Activated CD8-positive, alpha-beta memory T cell treated with anti-CD3 and anti-CD28 coated beads, Interleukin-2, amount 50 U/mL, for 48 hours (primary cell): ENCODE results near the gene IL17D.
"Not testable (repeated sequence)": the region's sequence is repeated elsewhere in the genome, so short reads cannot be mapped to it uniquely, and the experiment has no call there.

ENCODE experiments used
- DNase-seq: peaks from one replicate; pipeline ENCODE4 v3.0.0-alpha.2; 2020

Gene IL17D

DNA sequence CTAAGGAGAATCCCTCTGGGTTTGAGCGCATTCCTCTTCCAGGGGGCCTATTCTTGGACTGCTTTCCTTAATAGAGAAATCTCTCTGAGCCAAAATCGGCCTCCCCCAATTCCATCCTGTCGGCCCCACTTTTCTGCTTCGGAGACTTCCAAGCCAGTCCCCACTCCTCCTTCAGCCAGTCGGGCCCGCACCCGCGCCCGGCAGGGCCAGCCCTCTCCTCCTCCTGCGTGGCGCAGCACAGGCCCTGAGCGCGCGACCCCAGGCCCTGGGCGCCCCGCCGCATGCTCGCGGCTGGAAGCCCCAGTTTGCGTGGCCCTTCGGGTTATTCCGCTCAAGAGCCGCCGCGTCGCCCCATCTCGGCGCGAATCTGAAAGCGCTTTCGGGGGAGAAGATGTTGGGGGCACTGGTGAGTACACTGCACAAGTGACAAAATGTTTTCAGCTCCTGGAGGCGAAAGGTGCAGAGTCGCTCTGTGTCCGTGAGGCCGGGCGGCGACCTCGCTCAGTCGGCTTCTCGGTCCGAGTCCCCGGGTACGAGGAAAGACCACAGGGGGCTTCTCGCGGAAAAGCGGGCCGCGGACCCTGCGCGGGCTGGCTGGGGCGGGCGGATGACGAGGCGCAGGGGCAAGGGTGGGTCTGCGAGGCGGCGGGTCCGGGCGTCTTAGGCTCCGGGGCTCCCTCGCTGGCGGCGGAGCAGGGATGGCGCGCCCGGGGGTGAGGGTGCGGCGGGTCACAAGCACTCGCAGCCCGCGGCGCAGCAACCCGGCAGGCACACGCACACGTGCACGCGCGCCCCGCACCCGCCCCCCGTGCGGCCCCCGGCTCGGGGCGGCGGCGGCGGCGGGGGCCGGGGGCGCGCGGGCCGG, at the start of gene IL17D:
Gene IL17D, plus strand, starts transcription at position 785 of the 865 bp plus-strand sequence. CDS start 303 bp downstream, outside the sequence.
- DNase-seq = peak; percentile 73

DNA sequence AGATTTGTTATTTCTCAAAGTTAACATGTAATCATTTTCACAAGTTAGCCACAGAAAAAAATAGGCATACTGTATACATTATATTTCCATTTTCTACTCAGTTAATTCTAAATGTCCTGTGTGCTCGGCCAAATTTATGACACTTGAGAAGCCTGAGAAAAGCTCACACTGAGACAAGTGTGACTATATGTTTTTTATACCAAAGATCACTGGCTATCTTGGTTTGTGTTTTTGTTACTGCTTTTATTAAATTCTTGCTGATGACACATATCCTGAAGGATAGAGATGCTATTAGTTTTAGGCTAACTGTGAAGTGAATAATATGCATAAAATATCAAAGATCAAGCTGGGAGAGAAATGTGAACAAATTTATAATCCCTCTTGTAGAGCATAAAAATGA, 49.3 kb upstream of the IL17D start:
- no peak for DNase-seq

GRCh38 chr13:20658451-20659040, 45.0 kb upstream of the IL17D start:
- DNase-seq = no peak

DNA sequence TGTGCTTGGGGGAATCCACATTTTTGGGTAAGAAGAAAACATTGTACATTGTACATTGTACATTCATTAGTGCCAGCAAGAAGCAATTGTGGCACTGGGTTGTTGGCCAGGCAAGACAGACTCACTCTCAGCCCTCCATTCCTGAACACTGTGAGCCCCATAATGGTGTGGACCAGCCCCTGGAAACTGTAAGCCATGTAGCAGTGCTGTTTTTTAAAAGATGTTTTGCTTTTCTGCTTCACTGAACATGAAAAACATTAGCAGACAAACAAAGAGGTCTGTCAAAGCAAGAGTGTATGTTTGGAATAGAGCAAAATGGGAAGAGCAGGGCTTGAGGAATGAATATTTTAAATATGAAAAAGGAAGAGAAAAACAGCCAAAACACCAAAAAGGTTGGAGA, 39.1 kb upstream of the IL17D start:
- DNase-seq = no peak

GRCh38 chr13:20666948-20667347, 36.6 kb upstream of the IL17D start:
- DNase-seq = no peak

- DNase-seq = no peak
Observed at GRCh38 chr13:20667857-20668437, 35.6 kb upstream of the IL17D start.

DNA sequence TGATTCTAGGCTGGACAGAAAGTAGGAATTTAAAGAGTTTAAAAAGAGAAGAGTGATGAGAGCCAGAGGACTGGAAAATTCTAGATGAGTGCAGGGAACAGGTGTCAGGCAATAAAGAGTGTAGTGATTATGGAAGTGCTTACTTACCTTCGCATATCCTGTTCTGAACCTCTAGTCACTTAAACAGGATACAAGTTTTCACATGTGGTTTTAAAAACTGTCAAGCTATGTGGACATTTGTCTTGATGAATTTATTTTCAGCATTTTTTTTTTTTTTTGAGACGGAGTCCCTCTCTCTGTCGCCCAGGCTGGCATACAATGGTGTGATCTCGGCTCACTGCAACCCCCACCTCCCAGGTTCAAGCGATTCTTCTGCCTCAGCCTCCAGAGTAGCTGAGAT, 34.3 kb upstream of the IL17D start:
- DNase-seq = no peak

- DNase-seq = no peak
Observed at GRCh38 chr13:20671789-20672188, 31.7 kb upstream of the IL17D start.

GRCh38 chr13:20672772-20673171, 30.7 kb upstream of the IL17D start:
- no peak for DNase-seq

DNA sequence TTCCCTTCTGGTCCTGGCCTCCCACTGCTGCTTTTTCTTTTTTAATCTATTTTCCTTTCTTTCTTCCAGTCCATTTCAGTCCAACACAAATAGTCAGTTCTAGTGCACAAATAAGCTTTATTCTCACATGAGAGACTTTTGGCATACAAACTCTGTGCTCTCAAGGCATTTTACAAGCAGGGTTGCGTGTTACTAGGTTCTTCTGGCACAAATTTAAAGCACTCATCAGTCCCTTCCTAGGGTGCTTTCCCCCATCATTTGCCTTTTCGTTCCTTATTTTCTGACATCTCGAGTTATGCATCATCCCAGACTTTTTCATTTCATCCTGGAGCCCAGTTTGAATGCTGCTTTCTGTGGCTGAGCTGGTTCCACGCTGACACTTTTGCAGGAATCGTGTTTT, 29.8 kb upstream of the IL17D start:
- DNase-seq = no peak

DNA sequence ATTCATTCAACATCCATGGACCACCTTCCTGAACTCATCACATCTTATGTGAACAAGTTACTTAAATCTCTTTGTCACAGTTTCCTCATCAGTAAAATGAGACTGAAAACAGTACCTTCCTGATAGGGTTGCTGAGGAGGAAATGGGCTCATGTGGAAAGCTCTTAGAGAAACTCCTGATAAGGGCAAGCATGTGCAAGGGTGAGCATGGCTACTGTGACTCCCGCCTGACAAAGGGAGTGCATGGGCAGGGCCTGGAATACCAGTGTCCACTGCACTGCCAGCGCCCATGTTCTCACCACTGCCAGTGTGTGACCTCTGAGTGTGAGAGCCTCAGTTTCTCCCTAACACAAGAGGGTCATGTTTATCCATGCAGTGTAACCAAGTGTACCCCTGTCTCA, 27.3 kb upstream of the IL17D start:
- DNase-seq = no peak

- DNase-seq = not testable (repeated sequence)
Observed at GRCh38 chr13:20678606-20679005, 24.9 kb upstream of the IL17D start.

GRCh38 chr13:20679879-20680278, 23.6 kb upstream of the IL17D start:
- DNase-seq = no peak

GRCh38 chr13:20680416-20681080, 23.0 kb upstream of the IL17D start:
- DNase-seq = no peak

GRCh38 chr13:20681481-20681880, 22.0 kb upstream of the IL17D start:
- not testable (repeated sequence) for DNase-seq

GRCh38 chr13:20682061-20682460, 21.4 kb upstream of the IL17D start:
- no peak for DNase-seq

- no peak for DNase-seq
Observed at GRCh38 chr13:20684041-20684440, 19.5 kb upstream of the IL17D start.

GRCh38 chr13:20684546-20684945, 19.0 kb upstream of the IL17D start:
- no peak for DNase-seq

DNA sequence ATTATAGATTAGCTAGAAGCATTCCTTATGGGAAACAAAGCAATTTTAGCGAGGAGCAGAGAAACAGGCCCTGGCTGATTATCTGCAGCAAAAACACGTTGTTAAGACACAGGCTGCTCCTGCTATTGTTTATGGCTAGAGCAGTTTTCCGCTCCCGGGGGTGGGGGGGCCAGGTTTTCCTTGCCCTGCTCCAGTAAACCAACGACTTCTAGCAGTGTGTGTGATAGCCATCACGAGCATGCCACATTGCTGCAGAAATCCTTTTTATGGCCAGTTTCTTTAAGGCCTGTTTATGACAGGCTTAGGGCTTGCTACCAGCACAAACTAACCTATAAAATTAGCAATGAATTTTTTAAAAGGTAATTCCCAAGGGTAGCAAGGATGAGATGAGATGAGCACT, 18.4 kb upstream of the IL17D start:
- DNase-seq = no peak

- DNase-seq = no peak
Observed at GRCh38 chr13:20686167-20686566, 17.3 kb upstream of the IL17D start.

GRCh38 chr13:20686863-20687579, 16.5 kb upstream of the IL17D start:
- no peak for DNase-seq

DNA sequence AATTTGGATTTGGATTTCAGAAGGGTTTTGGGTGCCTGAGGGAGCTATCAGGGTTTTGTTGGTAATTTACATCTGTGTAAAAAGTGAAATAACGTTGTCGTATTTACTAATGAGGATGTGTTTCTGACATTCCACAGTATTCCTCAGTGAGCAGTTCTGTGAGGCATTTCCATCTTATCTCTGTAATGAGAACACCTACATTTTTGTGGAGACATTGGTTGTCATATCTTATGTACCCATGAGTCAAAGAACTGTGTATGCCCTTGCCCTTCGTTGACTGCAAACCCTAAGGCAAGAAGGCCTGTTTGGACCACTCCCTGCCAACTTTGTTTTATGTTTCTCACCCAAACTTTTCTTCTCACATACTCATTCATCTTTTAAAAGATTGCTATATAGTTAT, 14.2 kb upstream of the IL17D start:
- no peak for DNase-seq

- DNase-seq = no peak
Observed at GRCh38 chr13:20691616-20692015, 11.9 kb upstream of the IL17D start.
